GM19328 (cell line): ENCODE results near the gene FBXL4.
"Not testable (repeated sequence)": the region's sequence is repeated elsewhere in the genome, so short reads cannot be mapped to it uniquely, and the experiment has no call there.

Source experiments
- ATAC-seq: cut with Tn5 transposase; IDR thresholded peaks from one replicate; pipeline ENCODE4 v1.9.1; 2021; ENCODE audit warnings: mild to moderate bottlenecking, moderate library complexity; ENCODE audit not compliant: unreplicated experiment

The FBXL4 gene

DNA sequence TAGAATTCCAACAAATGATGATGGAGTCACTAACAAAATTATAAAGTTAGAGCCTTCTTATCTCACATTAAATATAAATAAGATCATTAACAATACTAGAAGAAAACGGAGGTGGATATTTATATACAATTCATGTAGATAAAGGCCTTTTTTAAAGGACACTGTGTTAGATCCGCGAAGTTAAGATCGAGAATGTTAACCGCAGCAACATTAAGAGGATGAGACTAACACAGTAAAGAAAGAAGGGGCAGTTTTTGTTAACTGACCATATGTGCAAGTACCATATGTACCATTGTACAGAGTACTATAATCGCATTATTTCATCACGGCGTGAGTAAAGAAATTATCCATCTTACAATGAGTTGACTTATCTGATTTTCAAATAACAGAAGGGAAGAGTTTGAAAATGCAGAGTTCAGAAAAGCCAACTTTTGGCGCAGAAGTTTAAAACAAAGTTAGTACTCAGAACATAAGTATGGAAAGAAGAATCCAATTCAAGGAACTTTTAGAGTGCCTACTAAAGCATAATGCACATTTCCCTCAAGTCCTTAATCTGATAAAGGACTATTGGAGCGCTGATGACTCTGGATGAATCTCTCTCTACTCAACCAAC, 1.4 kb downstream of the FBXL4 start:
- ATAC-seq = no peak

DNA sequence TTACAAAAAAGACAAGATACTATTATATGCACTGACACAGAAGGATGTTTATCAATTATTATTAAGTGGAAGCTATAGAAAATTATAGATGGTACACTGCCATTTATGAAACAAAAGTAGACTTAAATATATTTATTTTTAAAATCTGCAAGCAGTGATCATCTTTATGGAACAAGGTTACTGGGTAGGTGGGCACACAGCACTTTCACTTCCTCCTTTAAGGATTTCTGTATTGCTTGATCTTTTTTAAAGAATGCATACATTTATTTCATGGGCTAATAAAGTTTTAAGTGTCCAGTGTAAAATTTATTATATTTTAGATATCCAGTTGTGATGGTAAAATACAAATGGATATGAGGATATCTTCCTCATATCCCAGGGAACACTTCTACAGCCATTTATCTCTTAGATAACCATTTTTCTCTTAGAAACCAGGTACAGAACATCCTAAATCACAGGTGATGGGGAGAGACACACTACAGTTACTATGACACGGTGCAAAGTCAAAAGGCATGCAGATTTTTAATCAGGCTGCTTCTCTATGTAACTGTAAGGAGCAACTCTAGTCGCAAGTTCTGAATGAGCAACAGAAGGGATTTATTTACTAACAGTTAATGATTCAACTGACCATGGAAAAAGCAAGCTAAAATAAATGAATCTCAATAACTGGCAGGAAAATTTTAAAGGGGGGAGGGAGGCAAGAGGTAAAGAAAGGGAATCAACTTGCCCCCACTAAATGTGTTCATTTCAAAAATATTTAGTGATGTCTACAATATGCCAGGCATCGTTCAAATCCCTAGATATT, 2.2 kb downstream of the FBXL4 start:
- ATAC-seq = no peak

DNA sequence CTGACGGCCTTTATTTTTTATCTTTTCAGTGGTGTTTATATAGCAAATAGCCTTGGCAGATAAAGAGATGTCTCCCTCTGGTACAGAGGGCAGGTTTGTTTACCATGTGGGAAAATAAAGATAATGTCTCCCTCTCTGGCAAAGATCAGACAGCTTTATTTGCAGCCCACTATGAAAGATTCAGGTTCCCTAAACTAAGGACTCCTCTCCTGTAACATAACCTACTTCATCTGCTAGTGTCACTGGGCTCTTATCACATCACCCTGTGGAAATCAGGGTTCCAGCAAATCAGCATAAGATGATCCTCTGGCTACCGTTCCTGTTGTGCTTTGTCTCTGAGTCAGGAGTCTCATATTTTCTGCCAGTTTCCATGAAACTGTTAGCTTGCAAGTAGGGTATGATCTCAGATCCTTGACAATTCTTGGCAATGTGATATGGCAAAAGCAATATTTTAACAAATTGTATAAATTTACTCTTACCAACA, 3.1 kb downstream of the FBXL4 start:
- ATAC-seq = no peak

GRCh38 chr6:98944168-98944567, 3.6 kb downstream of the FBXL4 start:
- no peak for ATAC-seq

DNA sequence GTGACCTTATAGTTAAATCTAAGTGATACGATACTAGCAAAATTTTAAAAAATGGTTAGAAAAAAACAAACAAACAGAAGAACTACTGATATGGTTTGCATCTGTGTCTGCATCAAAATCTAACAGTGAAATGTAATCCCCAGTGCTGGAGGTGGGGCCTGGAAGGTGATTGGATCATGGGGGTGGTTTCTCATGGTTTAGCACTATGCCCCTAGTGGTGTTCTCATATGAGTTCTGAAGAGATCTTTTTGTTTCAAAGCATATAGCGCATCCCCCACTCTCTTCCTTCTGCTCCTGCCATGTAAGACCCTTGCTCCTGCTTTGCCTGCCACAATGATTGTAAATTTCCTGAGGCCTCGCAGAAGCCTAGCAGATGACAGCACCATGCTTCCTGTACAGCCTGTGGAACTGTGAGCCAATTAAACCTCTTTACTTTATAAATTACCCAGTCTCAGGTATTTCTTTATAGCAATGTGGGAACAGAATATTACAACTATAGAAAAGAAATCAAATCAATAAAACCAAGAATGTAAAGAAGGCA, 5.4 kb downstream of the FBXL4 start:
- ATAC-seq = no peak

- no peak for ATAC-seq
Observed at GRCh38 chr6:98941319-98941718, 6.4 kb downstream of the FBXL4 start.

DNA sequence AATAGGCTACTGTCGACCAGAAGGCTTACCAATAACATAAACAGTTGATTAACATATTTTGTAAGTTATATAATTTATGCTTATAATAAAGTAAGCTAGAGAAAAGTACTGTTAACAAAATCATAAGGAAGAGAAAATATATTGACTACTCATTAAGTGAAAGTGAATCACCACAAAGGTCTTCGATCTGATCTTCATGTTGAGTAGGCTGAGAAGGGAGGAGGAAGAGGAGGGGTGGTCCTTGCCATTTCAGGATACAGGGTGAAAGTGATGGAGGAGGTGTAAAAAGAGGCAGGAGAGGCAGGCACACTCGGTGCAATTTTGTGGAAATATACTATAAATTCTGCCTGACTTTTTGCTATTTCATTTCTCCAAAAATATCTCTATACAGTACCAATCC, 10.4 kb downstream of the FBXL4 start:
- ATAC-seq = no peak

DNA sequence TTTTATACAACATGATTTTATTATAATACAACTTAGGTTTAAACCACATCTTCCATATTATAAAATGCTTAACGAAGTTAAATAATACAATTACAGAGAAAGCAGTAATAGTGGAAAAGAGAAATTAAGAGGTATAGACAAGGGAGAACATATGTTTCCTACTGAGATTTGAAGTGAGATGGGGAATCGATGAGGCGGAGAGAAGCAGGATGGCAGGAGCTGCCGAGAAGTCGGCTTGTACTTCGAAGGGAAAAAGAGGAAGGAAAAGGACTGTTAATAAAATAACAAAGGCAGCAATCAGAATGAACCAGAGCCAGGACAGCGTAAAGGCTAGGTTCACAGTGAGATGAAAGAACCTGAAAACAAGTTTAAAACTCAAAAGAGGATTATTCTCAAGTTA, 15.4 kb downstream of the FBXL4 start:
- ATAC-seq = no peak

GRCh38 chr6:98931696-98932095, 16.1 kb downstream of the FBXL4 start:
- ATAC-seq = no peak

- ATAC-seq = no peak
Observed at GRCh38 chr6:98929498-98930060, 18.2 kb downstream of the FBXL4 start.

DNA sequence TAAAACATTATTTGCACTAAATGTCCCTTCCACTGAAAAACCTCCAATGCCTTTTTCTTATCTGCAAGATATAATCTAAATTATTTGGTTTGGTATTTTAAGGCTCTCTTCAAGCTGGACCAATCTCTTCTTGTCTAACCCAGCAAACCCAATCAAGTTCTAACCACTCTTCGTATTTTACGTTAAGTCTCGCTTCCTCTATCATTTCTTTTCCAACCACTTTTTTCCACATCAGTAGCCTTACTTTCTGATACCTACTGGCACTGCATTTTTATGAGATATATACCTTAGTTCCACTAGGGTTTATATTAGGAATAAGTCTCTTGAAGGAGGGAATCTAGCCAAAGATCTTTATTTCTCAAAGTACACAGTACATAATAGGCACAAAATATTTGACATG, 19.1 kb downstream of the FBXL4 start:
- ATAC-seq = no peak

- ATAC-seq = no peak
Observed at GRCh38 chr6:98927534-98927933, 20.2 kb downstream of the FBXL4 start.

DNA sequence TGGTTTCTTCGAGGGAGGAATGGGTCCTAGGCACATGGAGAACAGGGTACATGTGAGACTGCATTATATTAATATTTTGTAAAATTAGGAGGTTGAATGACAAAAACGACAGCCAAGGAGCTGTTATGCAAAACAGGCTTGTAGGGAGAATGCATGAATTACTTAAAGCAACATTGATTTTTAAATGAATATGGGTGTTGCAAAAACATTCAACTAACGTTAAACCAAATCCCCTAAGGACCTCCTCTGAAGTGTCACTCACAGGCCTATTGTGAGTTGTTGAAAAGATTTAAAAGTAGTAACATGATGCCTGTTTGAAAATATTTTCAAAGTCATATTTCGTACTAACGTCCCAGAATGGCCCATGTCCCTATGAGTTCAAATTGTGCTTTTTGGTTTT, 21.9 kb downstream of the FBXL4 start:
- ATAC-seq = no peak

DNA sequence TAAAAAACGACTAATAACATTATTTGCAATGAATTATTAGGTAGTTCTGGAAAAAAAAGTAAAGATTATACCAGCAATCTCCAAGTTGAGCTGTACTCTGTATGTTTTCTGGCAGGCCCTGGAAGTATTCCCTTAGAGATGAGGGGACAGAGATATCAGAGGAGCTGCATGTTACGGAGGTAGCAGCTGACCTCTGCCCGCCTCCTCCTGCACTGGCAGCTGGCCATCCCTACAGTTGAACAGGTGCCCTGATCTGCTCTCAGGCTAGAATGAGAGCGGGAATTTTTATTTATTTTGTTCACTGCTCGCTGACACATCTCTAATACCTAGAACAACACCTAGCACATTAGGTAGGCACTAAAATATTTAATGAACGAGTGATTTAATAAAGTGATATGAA, 23.1 kb downstream of the FBXL4 start:
- no peak for ATAC-seq

DNA sequence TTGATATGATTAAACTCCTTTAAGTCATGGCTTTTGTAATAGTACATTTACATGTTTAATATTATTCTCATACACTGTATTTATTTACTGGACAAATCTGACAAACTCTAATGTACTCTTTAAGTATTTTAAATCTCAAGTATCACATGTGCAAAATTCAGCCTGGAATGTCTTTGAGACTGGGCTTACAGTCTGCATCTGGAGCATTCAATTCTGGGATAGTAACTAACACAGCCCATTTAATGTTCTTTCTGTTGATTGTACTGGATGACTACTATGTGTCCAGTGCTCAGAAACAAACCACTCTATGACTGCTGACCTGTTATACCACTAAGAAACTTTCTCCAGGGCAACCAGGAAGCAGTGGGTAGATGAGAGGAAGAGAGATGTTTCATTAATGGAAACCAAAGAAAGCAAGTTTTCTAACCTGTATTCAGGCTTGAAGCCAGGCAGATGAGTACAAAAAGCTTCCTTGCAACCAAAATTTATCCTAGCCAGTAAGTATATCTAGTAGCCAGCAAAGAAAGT, 26.8 kb downstream of the FBXL4 start:
- ATAC-seq = peak; percentile 78

- ATAC-seq = not testable (repeated sequence)
Observed at GRCh38 chr6:98910946-98911345, 36.8 kb downstream of the FBXL4 start.

DNA sequence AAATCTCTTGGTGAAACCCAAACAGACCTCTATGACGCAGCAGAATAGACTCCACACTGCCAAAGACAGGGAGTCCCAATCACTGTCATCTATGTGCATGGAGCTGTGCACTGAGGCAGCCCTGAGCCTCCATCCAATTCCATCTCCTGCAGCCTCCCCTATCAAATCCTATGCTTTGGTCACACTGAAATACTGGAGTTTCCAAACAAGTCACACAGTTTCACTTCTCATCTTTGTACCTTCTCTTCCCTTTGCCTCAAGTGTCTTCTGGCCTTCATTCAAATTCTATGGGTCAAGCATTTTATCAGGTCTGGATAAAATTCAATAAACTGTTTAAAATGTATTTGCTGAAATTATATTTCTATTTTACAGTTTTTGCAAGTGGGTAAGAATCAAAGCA, 38.5 kb downstream of the FBXL4 start:
- ATAC-seq = no peak

- not testable (repeated sequence) for ATAC-seq
Observed at GRCh38 chr6:98906342-98906741, 41.4 kb downstream of the FBXL4 start.

DNA sequence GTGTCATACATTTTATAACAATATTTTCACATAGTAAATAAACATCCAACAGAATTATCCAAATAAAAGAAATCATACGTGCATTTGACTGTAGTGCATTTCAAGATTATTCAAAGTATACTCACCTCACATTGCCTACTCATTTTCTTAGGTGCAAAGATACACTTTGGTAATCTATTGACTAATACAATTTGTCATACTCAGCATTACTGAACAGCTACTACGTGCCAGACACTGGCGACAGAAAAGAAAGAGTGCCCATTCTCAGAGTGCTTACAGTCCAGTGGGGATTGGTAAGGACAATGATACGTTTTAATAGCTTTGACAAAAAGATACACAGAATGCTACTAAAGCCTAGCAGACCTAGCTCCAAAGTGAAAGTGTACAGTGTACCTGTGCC, 42.0 kb downstream of the FBXL4 start:
- ATAC-seq = no peak

DNA sequence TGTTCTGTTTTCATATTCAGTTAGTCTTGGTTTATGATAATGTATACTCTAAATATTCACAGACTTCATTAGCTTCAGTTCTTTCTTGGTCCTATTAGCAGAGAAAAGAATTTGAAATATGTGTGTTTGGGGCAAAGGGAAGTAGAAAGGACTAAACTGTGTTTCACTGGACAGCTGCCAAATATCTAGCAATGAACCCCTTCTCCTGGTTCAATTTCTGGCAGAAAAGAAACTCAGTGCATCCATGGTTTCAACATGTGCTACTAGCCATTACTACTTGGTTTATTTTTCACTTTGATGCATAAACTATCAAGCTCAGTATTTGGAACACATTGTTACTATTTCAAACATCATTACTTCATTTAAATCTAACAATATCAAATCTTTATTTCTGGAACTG, 43.6 kb downstream of the FBXL4 start:
- ATAC-seq = no peak

GRCh38 chr6:98900706-98901105, 47.0 kb downstream of the FBXL4 start:
- ATAC-seq = no peak

- ATAC-seq = no peak
Observed at GRCh38 chr6:98894810-98895209, 52.9 kb downstream of the FBXL4 start.
